K562 (cell line): Measurements from ENCODE around the gene ZNF334. TPM values are rescaled to one million over a fixed set of nuclear protein-coding genes. Genes with fewer than 3 reads are reported as not detected.

Experiments used
- ATAC-seq: fragments of 200-7000 bp; cut with Tn5 transposase; 3 replicates; pipeline ENCODE4 v1.9.1; 2020; ENCODE audit warnings: moderate library complexity
- BruUV-seq: library from RNA; stranded (reverse); fragments of 400-500 nt; replicated peaks from 2 replicates; lab custom pipeline; 2021; lab: Mats Ljungman, UMichigan
- CTCF ChIA-PET: fragments of 300-600 bp; formaldehyde crosslinking; extraction: SDS; loops from one replicate; lab custom pipeline; 2021; ENCODE audit warnings: low intra/inter-chr PET ratio; lab: Yijun Ruan, JAX
- POLR2A ChIA-PET: fragments of 300-600, 350-650 bp; sonication (Branson Sonifier 250); formaldehyde crosslinking; extraction: SDS; loops from one replicate; lab custom pipeline; 2021; ENCODE audit warnings: antibody characterized with exemption, inconsistent platforms; lab: Yijun Ruan, JAX
- DNase-seq, 4 experiments: peaks; one replicate each; pipeline versions ENCODE4 v3.0.0 to v3.0.0-alpha.2; 2011 to 2018; ENCODE audit warnings: low spot score in 3 of 4, mixed read lengths in 3 of 4; ENCODE audit errors: extremely low read depth in 1 of 4
- FAIRE-seq: peaks from 2 replicates; lab custom pipeline; 2011; peaks lifted over from hg19 to GRCh38; lab: Jason Lieb, UNC
- H2AFZ ChIP-seq: 2 replicates; pipeline ENCODE4 v1.6.0; 2011; ENCODE audit warnings: low read depth, low read length, control low read depth, inconsistent platforms
- H3K27ac ChIP-seq: fragments of 200-600 bp; 3 replicates; pipeline ENCODE4 v1.8.0; 2011; ENCODE audit warnings: low read depth, mild to moderate bottlenecking, control low read depth, inconsistent platforms, low read length, moderate library complexity, mixed read lengths; ENCODE audit errors: extremely low read depth
- H3K27me3 ChIP-seq, 2 experiments: fragments of 300-600 bp in 1 of 2; 2 replicates in 1 of 2; 3 replicates in 1 of 2; pipeline versions ENCODE4 v1.6.0 to v1.8.0; 2011; ENCODE audit warnings: inconsistent platforms in 2 of 2, low read length in 2 of 2, mild to moderate bottlenecking in 1 of 2, mixed read lengths in 1 of 2, moderate library complexity in 1 of 2; ENCODE audit not compliant: control insufficient read depth in 2 of 2, insufficient read depth in 2 of 2
- H3K36me3 ChIP-seq: fragments of 300-600 bp; 3 replicates; pipeline ENCODE4 v1.8.0; 2011; ENCODE audit warnings: mild to moderate bottlenecking, low read length, inconsistent platforms; ENCODE audit not compliant: control insufficient read depth, insufficient read depth
- H3K4me1 ChIP-seq, 2 experiments: fragments of 200-600 bp in 1 of 2; replicated peaks in 1 of 2; 2 replicates in 1 of 2; 3 replicates in 1 of 2; pipeline versions ENCODE4 v1.5.1 to v1.8.0; 2011; ENCODE audit warnings: inconsistent platforms in 2 of 2, low read length in 2 of 2, mild to moderate bottlenecking in 1 of 2, mixed read lengths in 1 of 2, moderate library complexity in 1 of 2; ENCODE audit not compliant: control insufficient read depth in 2 of 2, insufficient read depth in 2 of 2
- H3K4me2 ChIP-seq: 2 replicates; pipeline ENCODE4 v1.6.1; 2011; ENCODE audit warnings: low read length, control low read depth, inconsistent platforms, mixed read lengths; ENCODE audit not compliant: insufficient read depth
- H3K4me3 ChIP-seq: fragments of 200-600 bp; sonication (generic), shearing (Covaris generic); 2 replicates; pipeline ENCODE4 v1.5.1; 2016; ENCODE audit warnings: control low read depth, inconsistent platforms
- H3K79me2 ChIP-seq: fragments of 200-600 bp; 3 replicates; pipeline ENCODE4 v1.8.0; 2011; ENCODE audit warnings: low read length, inconsistent platforms; ENCODE audit not compliant: control insufficient read depth, insufficient read depth
- H3K9ac ChIP-seq, 2 experiments: 2 replicates each; pipeline versions ENCODE4 v1.6.0 to v1.6.1; 2011; ENCODE audit warnings: low read depth in 2 of 2, low read length in 2 of 2, control low read depth in 1 of 2, inconsistent platforms in 1 of 2, mild to moderate bottlenecking in 1 of 2, mixed read lengths in 1 of 2; ENCODE audit not compliant: insufficient read depth in 1 of 2
- H3K9me1 ChIP-seq: one replicate; pipeline ENCODE4 v1.6.0; 2011; ENCODE audit warnings: inconsistent platforms, mild to moderate bottlenecking, low read length, moderate library complexity; ENCODE audit not compliant: control insufficient read depth, insufficient read depth
- H3K9me3 ChIP-seq: replicated peaks from 2 replicates; pipeline ENCODE4 v1.5.1; 2011; ENCODE audit warnings: low read depth, low read length, inconsistent platforms; ENCODE audit not compliant: control insufficient read depth, insufficient read depth
- H4K20me1 ChIP-seq: replicated peaks from 2 replicates; pipeline ENCODE4 v1.6.1; 2011; ENCODE audit warnings: low read length, inconsistent platforms, mixed read lengths; ENCODE audit not compliant: control insufficient read depth, insufficient read depth
- CTBP1 ChIP-seq: fragments of 450-650 bp; IDR thresholded peaks from 2 replicates; pipeline ENCODE4 v1.6.1; 2016; ENCODE audit warnings: borderline replicate concordance
- HEY1 ChIP-seq: fragments of 250-450 bp; sonication (Bioruptor Pico); IDR thresholded peaks from 2 replicates; pipeline ENCODE4 v1.5.0; 2020; ENCODE audit warnings: mild to moderate bottlenecking, moderate library complexity, borderline replicate concordance
- MTA3 ChIP-seq: fragments of 450-650 bp; formaldehyde crosslinking; IDR thresholded peaks from 2 replicates; pipeline ENCODE4 v1.6.1; 2017; ENCODE audit warnings: mild to moderate bottlenecking, borderline replicate concordance
- NFRKB ChIP-seq: fragments of 450-650 bp; IDR thresholded peaks from 2 replicates; pipeline ENCODE4 v1.6.1; 2016; ENCODE audit warnings: low read depth
- ZNF133 ChIP-seq: fragments of 250-450 bp; sonication (Bioruptor Pico); IDR thresholded peaks from 2 replicates; pipeline ENCODE4 v1.4.0; 2020; ENCODE audit warnings: mild to moderate bottlenecking
- WGBS: fragments of 100-300 bp; shearing (Covaris generic); methylation state at CpG from one replicate; pipeline ENCODE4 v1.1.6; 2016; ENCODE audit warnings: low coverage, mixed read lengths; ENCODE audit not compliant: insufficient coverage; ENCODE audit errors: missing lambda C conversion rate; 5-methylcytosine and 5-hydroxymethylcytosine counted together
- in situ Hi-C: fragments of 300-500 bp; cut with MboI; formaldehyde crosslinking; loops from 4 replicates; pipeline ENCODE4 v1.15.0; 2018; ENCODE audit warnings: inconsistent platforms, mixed read lengths
- intact Hi-C: fragments of 100-400 bp; cut with micrococcal nuclease; formaldehyde crosslinking; loops from 2 replicates; pipeline ENCODE4 v1.14.2; 2022
- polyA plus RNA-seq, 8 experiments: library from polyadenylated mRNA; depleted of rRNA in 4 of 8; stranded (reverse) in 5 of 8; unstranded in 3 of 8; fragments of >200 nt; fragmentation: Nextera tagmentation in 2 of 8; fragmentation: Illumina TruSeq in 1 of 8; extraction: Ambion mirVana in 2 of 8; extraction: Trizol in 1 of 8; gene quantifications; 2 replicates each; pipeline versions ENCODE4 v1.2.1 to v1.2.3, GENCODE V29; 2011 to 2014; ENCODE audit warnings: inconsistent platforms in 1 of 8, missing spikeins in 1 of 8
- total RNA-seq, 7 experiments: library from RNA; depleted of rRNA in 6 of 7; stranded (reverse); fragments of >200 nt in 6 of 7; fragmentation: Illumina TruSeq in 2 of 7; extraction: Trizol in 2 of 7; gene quantifications; 2 replicates each; pipeline versions ENCODE4 v1.2.1 to v1.2.3, GENCODE V29; 2011 to 2021; ENCODE audit warnings: low replicate concordance in 1 of 7
- TF ChIP-seq, protein P1 (sequence below): fragments of 450-650 bp; formaldehyde crosslinking; IDR thresholded peaks from 2 replicates; pipeline ENCODE4 v1.4.0; 2022; ENCODE audit warnings: missing genetic modification characterization

The ZNF334 gene
- total and polyA plus RNA-seq, 9 of the 15 experiments (the other 6 are each of a cell fraction or from before 2014, with no cell fraction given) = 0.06 to 0.27 (median 0.21) TPM; not detected in 1

DNA sequence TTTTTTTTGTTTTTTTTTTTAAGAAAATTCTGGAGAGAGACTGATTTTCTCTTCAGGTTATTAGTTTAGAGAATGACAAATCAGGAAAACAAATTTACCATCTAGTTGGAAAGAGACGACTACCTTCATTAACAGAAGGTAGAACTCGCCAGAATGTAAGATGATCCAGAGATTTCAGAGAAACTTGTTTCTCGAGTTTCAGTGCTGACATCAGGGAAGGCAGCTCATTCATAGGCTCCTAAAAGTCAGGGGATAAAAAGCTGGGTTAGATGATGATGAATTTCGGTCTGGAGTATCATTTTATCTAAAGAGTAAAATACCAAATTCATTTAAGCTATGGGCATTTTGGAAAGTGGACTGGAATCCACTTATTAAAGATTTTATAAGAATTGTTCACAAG, 27.9 kb downstream of the ZNF334 start:
- 0% methylated on average over 4 of the region's 4 CpGs for WGBS
- no TSS peak for BruUV-seq
- in situ Hi-C loops (no loop called here), intact Hi-C loops (no loop called here)
- TF ChIP-seq NFRKB (no peak), MTA3 (no peak), ZNF133 (no peak), HEY1 (CRISPR knock-in tag) (no peak), CTBP1 (no peak)
- TF ChIP-seq, protein P1, sequence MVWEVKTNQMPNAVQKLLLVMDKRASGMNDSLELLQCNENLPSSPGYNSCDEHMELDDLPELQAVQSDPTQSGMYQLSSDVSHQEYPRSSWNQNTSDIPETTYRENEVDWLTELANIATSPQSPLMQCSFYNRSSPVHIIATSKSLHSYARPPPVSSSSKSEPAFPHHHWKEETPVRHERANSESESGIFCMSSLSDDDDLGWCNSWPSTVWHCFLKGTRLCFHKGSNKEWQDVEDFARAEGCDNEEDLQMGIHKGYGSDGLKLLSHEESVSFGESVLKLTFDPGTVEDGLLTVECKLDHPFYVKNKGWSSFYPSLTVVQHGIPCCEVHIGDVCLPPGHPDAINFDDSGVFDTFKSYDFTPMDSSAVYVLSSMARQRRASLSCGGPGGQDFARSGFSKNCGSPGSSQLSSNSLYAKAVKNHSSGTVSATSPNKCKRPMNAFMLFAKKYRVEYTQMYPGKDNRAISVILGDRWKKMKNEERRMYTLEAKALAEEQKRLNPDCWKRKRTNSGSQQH (CRISPR knock-in tag) = no peak
- Histone ChIP-seq H3K9ac (no peak overlapping the region), H3K4me3 (no peak overlapping the region), H3K27me3 (peaks cover 0 to 4% of the 10 kb centered on the region in 2 experiments; a peak in 2 of 5 replicates), H2AFZ (no peak overlapping the region), H4K20me1 (peaks cover 3% of the 10 kb centered on the region; the same call in 1 of the 2 replicates), H3K27ac (no peak overlapping the region), H3K9me3 (no peaks in the 10 kb centered on the region), H3K79me2 (no peaks in the 10 kb centered on the region), H3K4me2 (no peak overlapping the region), H3K36me3 (no peaks in the 10 kb centered on the region), H3K9me1 (no peaks in the 10 kb centered on the region), H3K4me1 (no peaks in the 10 kb centered on the region)
- ChIA-PET CTCF (no interaction called here), POLR2A (interaction anchor here (0.8 to 1.3 kb wide), 3 partner anchors 20 to 64 kb away, joined by 3 to 4 read pairs (median 3); no protein-coding TSS in a partner anchor)
- ATAC-seq (no peak), DNase-seq (no peak), FAIRE-seq (no peak)
